Stimulated activated CD4-positive, alpha-beta T cell treated with anti-CD3 and anti-CD28 coated beads, Interleukin-1b, Interleukin-23, amount 100 ng/mL, for 24 hours (primary cell): ENCODE data around the gene CYSRT1.
A peak's percentile ranks its signal among the peaks of the same experiment; 100 is the strongest.

Experiments
- DNase-seq, 4 experiments: peaks; one replicate each; pipeline ENCODE4 v3.0.0-alpha.2; 2020; ENCODE audit warnings: low read depth in 4 of 4, low spot score in 1 of 4

Gene CYSRT1, protein sequence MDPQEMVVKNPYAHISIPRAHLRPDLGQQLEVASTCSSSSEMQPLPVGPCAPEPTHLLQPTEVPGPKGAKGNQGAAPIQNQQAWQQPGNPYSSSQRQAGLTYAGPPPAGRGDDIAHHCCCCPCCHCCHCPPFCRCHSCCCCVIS

DNA sequence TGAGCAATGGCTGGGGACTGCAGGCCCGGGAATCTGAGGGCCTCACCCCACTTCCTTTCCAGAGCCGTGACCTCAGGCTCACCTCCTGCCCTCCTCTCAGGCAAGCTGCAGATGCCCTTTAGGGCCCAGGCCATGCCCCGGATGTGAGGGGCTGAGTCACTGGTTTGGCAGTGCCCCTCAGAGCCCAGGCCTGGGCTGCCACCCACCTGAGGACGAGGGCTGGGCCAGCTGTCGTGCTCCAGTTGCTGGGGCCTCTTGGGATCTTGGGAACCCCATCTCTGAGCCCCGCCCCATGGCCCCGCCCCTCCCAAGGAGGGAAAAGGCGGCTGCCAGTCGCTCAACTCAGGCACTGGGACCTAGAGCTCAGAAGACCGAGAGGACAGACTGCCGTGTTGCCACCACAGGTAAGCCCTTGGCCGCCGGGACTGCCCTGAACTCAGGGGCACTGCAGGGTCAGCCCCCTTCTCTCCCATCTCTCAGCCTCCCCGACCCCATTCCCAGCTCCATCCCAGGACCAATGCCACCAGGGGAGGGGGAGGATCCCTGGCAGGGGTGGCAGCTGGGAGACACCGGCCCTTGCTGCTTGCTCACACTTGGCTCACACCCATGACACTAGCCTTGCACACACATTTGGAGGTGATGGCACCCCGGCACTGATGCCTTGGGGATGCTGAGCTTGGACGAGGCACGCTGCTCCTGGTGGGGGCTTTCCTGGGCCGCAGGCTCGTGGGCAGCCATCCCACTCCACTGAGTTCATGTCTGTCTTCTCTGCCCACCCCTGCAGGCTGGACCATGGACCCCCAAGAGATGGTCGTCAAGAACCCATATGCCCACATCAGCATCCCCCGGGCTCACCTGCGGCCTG lies at the start of gene CYSRT1:
TSS of gene CYSRT1 (plus strand) at position 345 of the 865 bp plus-strand sequence. CDS start at position 793, 448 bp downstream.
- no peak for DNase-seq

DNA sequence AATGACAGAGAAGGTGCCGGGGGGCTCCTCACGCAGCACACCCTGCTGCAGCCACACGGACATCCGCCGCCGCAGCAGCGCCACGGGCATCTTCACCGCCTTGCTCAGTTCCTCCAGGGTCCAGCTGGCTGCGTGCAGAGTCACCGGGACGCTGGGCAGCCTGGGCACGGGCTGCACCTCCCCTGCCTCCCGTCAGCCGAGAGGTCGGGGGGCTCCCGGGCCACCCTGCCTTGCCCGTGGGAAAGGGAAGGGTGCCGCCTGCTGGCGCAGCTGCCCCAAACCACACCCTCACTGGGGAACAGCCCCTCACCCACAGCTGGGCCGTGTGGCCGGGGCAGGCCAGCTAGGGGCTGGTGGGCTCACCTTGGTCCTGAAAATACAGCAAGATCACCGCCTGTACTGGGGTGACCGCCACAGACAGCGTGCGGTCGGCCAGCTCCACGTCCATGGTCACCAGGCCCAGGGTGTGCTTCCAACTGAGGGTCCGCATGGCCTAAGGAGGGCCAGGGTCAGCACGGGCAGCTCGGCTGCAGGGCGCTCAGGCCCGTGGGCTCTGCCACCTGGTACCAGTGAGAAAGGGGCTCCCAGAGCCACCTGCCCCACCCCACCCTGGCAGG lies 49.5 kb upstream of the CYSRT1 start:
- DNase-seq, result no peak

DNA sequence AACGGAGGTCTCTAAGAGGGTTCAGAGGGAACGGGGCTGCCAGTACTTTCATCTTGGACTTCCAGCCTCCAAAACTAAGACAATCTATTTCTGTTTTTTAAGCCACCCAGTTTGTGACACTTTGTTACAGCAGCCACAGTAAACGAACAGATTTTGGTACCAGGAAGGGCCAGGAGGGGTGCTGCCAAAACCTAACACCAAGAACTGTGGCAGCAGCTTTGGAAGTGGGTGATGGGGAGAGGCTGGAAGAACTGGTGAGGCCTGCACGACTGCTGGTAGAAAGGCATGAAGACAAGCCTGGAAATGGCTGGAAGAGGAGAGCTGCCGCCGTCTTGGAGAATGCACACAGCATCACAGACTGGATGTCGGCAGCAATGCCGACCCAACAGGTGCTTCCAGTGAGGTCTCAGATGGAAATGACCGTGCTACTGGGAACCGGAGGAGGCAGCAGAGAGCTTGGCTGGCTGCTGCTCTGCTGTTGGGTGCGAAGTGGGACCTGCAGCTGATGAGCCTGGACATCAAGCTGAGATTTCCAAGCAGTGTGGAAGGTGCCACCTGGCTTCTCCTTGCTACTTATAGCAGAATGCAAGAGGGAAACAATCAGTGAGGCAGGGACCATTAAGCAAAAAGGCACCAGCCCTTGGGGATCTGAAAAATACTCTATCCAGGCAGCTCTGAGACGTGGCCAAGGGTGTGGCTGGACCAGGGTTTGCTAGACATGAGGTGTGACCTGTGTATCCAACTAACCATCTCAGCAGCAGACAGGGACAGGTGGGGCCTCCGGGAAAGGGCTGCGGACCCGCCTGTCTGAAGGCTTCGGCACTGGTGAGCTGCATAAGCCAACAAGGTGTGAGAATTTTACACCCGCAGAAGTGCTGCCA lies 48.4 kb upstream of the CYSRT1 start:
- no peak for DNase-seq

DNA sequence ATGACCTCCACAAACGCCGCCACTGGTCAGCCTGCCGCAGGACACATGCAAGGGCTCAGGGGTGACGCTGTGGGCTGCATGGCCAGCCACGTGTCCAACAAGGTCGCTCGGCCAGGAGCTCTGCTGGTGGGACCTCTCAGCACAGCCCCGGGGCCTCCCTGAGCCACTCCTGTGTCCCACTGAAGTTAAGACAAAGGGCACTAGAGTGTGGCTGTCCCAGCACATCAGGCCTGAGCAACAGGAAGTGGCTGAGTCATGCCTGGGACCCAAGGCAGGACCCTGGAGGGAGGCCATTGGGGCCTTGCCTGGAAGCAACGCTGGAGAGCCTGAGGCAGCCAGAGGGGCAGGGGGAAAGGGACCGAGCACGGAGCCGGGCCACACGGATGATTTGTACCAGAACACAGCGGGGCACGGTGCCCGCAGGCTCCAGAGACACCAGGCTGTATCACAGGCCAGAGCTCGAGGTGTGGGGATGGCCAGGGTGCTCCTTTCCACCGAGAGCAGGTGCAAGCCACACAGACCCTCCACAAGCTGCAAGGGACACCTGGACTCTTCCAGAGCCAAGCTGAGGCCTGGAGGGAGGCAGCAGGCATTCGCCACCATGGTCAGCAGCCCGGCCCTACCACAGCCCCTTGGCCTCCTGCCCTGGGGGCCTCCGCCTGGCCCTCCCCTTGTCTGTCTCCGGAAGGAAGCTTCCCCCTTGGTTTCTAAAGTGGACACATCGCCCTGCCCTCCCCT lies 46.6 kb upstream of the CYSRT1 start:
- no peak for DNase-seq

DNA sequence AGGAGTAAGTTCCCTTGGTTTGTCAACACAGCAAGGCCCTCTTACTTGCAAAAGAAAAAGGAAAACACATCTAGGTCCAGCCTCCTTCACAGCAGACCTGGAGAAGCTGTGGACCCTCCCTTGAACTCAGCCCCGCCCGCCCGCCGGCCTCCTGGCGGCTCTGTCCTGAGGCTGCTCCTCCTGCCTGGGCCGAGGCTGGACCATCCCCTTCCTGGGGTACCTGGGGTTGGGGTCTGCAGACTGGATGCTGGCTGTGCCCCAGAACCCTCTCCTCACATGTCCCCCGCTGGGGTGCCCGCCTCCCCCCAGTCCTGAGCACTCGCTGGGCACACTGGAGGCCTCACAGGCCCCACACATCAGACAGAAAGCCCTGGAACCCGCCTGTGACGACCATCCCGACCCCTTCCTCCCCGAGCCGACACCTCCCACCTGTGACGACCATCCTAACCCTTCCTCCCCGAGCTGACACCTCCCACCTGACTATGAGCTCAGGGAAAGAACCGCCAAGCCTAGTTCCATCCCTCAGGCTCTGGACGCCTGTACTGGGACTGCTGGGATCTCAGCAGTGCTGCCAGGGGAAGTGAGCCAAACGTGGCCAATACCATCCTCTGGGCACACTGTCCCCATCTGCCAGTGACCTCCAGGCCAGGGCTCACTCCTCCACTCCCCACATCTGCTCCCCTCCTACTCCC lies 45.9 kb upstream of the CYSRT1 start:
- no peak for DNase-seq

DNA sequence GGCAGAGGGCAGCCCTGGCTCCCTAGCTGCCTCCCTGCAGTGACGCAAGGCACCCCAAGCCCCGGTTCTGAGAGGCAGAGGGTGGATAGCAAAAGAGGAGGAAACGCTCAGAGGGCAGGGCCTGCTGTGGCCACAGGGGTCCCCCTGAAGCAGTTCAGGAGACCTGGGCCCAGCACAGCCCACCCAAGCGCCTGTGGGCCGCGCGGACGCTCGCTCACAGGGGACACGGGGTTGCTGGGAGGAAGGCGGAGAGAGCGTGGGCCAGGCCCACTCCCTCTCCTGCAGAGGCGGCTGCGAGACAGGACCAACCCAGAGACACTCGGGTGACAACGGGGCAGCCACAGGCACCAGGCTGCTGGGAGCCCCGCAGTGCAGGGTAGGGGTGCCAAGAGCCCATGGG lies 45.2 kb upstream of the CYSRT1 start:
- DNase-seq, result no peak

DNA sequence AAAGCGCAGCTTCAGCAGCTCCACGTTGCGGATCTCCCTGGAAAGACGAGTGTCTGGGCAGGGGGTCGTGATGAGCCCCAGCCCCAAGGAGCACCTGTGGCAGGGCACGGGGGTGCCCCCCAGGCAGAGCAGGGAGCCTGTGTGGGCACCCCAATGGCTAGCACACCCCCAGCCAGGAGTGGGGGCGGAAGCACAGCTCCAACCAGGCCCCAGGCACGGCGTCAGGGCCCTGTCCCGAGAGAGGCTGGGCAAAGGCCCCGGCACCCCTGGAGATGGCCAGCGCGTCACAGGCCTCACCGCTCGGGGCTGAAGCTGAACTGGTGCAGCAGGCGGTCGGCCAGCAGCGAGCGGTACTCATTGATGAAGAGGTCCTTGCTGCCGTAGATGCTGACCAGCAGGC lies 44.5 kb upstream of the CYSRT1 start:
- no peak for DNase-seq

DNA sequence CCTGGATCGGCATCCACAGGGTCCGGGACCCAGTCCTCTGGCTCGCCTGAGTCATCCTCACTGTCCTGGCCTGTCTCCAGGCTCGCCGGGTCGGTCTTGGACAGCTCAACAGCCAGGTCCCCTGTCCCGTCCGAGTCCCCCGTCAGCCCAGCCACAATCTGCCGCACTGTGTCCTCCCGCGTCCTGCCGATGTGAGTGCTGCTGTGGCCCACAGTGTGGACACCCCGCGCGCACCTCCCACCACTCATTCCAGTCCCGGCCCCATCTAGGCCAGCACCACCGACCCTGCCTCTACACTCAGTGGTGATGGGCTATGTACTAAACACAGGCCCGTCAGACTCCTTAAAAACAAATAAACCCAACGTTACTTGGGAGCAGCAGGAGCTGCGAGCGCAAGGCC lies 43.3 kb upstream of the CYSRT1 start:
- no peak for DNase-seq

DNA sequence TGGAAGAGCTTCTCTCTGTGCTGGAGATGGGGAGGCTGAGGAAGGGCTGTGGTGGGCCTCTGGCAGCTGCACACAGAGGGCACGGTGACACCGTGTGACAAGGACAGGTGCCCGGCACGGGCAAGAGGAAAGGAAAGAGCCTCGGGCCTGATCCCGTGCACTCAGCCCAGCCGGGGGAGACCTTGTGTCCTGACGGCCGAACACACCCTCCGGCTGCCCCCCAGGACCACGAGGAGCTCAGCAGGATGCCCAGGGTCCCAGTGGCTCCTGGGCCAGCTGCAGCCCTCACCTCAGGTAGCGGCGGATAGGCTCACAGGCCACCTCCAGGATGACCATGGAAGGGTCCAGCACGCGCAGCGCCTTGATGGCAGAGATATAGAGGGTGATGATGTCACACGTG lies 42.1 kb upstream of the CYSRT1 start:
- DNase-seq, result no peak

DNA sequence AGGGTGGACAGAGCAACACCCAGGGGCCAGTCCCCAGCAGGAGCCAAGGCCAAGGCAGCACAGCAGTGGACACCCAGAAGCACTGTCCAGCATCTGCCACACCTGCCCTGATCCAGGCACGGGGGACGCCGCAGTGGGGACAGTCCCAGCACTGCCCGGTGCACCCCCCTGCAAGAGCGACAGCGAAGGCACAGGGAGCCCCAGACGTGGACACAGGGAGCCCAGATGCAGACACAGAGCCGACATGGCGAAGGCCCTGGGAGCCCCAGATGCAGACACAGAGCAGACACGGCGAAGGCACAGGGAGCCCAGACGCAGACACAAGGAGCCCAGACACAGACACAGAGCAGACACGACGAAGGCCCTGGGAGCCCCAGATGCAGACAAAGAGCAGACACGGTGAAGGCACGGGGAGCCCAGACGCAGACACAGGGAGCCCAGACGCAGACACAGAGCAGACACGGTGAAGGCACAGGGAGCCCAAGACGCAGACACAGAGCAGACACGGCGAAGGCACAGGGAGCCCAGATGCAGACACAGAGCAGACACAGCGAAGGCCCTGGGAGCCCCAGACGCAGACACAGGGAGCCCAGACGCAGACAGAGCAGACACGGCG lies 40.9 kb upstream of the CYSRT1 start:
- DNase-seq, result no peak

DNA sequence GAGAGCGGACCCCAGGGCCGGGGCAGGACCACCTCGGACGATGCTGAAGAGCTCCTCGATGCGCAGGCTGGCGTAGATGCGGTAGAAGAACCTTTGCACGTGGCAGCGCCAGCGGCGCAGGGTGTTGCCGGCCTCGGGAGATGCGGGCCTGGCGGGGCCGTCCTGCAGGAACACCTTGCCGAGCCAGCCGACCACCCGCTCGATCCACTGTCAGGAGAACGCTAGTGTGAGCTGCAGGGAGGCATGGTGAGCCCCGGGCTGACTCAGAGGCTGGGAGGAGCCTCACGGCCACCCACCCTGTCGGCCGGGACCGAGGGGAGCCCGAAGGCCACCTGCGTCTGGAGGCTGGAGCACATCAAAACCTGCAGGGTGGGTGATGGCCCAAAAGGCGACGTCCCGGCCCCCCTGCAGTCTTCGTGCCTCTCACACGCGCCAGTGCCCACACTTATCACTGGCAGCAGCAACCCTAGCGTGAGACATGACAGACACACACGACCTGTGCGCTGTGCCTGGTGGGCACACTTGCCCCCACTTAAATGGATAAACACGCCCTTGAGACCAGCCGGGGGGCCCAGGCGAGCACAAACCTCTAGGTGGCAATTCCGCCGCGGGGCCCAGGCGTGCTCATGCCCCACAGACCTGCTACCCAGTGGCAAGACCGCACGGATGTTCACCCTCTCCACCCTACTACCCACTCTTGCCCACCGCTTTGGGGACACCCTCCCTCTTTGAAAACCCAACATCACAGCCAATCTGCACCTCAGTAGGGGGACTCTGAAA lies 39.9 kb upstream of the CYSRT1 start:
- no peak for DNase-seq

DNA sequence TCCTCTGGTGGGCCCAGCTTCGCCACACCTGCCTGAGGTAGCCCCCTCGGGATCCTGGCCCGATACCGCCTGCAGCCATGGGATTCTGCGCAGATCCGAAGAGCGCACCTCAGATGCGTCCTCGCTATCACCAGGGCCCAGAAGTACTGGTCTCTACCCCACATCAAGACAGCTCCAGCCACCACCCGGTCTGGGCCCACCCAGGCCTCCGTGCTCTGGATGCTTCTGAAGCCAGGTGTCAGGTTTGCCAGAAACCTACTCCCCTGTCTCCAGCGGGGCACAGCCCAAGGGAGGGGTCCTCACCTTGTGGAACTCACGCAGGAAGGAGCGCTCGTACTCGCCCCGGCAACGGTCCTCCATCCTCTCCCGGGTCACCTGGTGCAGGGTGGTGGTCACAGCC lies 39.1 kb upstream of the CYSRT1 start:
- no peak for DNase-seq

DNA sequence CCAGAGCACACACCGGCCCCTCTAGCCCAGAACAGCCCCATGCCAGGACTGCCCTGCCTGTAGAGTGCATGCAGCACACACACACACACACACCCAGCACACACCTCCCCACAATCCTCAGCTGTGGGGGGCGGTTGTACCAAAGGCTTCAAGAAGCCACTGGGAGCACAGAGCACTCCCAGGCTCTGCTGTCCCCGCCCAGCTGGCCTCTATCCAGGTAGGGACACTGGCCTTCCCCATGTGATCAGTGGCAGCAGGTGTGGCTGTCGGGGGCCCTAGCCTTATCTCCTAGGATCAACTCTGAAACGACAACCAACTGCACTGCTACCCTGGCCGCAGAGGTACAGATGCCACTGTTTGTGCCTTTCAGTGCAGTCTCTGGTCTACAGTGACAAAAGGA lies 38.6 kb upstream of the CYSRT1 start:
- no peak for DNase-seq

DNA sequence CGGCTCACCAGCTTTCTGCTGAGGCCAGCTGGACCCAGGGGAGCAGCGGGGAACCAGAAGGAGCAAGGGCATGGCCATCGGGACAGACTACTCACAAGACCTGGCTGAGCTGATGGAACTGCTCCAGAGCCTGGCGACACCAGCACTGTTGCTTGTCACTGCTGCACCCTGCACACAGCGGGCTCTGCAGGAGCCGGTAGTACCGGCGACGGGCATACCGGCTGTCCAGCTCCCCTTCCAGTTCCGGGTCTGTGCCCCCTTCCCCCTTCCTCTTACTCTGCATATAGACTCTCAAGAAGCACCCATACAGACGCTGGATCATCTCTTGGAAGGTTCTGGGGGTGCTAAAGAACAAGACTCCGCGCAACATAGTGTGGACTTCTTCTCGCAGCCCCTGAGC lies 37.6 kb upstream of the CYSRT1 start:
- DNase-seq, result no peak

DNA sequence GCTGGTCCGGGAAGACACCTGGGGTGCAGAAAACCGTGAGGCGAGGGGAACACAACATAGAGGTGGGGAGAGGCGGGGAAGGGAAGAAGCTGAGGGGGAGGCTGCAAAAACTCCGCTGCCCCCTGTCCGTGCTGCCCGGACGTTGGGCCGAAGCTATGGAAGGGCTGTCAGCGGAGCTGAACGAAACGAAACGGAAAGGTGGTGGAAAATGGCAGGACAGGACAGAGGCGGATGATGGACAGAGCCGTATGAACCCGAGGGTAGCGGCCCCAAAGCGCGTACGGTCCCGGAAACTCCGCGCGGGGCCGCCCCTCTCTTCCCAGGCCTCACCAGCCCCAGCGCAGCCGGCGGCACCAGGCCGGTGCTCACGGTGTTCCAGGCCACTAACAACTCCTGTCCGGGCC lies 36.9 kb upstream of the CYSRT1 start:
- DNase-seq, result no peak

DNA sequence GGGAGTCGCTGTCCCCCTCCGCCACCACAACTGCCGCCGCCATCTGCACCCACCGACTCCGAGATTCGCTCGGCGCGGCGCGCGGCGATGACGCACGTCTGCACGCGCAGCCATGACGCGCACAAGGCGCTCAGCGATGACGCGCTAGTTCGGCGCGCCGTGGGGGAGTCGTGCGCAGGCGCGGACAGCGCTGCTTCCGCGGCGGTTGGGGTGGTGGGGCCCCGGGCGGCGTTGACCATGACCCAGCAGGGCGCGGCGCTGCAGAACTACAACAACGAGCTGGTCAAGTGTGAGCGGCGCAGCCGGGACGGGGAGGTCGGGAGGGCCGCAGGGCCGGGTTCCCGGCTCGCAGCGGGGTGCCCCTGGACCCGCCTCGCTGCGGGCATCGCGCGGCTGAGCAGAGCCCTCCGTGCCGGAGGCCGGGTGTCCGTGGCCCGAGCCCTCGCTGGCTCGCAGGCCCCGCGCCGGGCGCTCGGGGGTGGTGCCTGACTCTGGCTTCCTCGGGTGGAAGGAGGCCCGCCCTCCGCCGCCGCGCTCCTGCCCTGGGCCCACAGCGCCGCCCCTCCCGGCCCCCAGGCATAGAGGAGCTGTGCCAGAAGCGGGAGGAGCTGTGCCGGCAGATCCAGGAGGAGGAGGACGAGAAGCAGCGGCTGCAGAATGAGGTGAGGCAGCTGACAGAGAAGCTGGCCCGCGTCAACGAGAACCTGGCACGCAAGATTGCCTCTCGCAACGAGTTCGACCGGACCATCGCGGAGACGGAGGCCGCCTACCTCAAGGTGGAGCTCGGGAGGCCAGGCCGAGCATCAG lies 36.3 kb upstream of the CYSRT1 start, which contains the start of the genes ANAPC2 and SSNA1:
TSS of gene ANAPC2 (minus strand) at position 71 of the 807 bp plus-strand sequence. CDS start at position 43, 28 bp downstream.
TSS of gene SSNA1 (plus strand) at position 187 of the 807 bp plus-strand sequence. CDS start at position 238, 51 bp downstream.
- peak; percentile 88 to 93 (median 90) for DNase-seq
